ENCODE results near the gene ABCC1. TPM values are rescaled to one million over a fixed set of nuclear protein-coding genes. Genes with fewer than 3 reads are reported as not detected.
A peak's percentile ranks its signal among the peaks of the same experiment; 100 is the strongest.

ABCC1 gene
- total RNA-seq, 1 donor, result 46.2 TPM

GRCh38 chr16:15993128-15993527 is 43.7 kb downstream of the ABCC1 start:
- DNase-seq (ENCODE audit: low read depth), result no peak
- no peak overlapping the region for H3K4me3 ChIP-seq (ENCODE audit: low read depth, low read length)
- TF ChIP-seq CTCF (IDR thresholded peaks at IDR 0.05; ENCODE audit: insufficient read depth, low read length), result no peak

DNA sequence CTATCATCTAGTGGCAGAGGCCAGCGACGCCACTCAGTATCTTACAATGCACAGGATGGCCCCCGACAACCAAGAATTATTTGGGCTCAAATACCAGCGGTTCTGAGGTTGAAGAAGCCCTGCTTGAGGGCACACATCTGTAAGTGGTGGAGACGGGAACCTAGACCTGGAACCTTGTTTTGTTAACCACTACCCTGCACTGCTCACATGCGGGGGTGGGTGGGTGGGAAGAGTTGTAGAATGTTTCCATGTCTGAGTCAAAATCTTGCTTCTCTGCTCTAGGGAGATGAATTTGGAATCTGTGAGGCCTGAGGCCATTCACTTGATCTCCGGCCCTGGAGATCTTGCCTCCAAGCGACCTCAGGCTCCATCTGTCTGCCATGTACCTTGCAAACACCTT is 44.1 kb downstream of the ABCC1 start:
- no peak for DNase-seq (ENCODE audit: low read depth)
- no peak overlapping the region for H3K4me3 ChIP-seq (ENCODE audit: low read depth, low read length)
- TF ChIP-seq CTCF (IDR thresholded peaks at IDR 0.05; ENCODE audit: insufficient read depth, low read length), result no peak

DNA sequence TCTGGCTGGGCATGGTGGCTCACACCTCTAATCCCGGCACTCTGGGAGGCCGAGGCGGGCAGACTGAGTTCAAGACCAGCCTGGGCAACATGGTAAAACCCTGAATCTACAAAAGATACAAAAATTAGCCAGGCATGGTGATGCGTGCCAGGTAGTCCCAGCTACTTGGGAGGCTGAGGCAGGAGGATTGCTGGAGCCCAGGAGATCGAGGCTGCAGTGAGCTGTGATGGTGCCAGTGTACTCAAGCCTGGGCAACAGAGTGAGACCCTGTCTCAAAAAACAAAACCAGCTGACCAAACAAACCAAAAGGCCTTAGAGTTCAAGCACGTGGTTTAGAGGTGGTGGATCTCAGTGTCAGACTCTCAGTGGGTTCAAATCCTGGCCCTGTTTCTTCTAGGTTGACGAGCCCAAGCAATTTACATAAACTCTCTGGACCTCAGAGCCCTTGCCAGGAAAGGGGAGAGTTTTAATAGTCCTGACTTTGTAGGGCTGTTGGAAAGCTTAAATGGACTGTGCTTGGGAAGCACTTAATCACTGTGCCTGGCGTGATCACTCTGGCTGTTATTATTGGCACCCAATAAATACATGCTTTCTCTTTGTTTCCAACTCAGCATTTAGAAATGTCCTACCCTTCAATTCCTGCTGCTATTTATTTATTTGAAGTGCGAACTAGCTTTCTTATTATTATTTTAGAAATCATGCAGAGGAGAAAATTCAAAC is 44.7 kb downstream of the ABCC1 start:
- peak; percentile 97 for DNase-seq (ENCODE audit: low read depth)
- no peak overlapping the region for H3K4me3 ChIP-seq (ENCODE audit: low read depth, low read length)
- TF ChIP-seq CTCF (IDR thresholded peaks at IDR 0.05; ENCODE audit: insufficient read depth, low read length), result no peak

DNA sequence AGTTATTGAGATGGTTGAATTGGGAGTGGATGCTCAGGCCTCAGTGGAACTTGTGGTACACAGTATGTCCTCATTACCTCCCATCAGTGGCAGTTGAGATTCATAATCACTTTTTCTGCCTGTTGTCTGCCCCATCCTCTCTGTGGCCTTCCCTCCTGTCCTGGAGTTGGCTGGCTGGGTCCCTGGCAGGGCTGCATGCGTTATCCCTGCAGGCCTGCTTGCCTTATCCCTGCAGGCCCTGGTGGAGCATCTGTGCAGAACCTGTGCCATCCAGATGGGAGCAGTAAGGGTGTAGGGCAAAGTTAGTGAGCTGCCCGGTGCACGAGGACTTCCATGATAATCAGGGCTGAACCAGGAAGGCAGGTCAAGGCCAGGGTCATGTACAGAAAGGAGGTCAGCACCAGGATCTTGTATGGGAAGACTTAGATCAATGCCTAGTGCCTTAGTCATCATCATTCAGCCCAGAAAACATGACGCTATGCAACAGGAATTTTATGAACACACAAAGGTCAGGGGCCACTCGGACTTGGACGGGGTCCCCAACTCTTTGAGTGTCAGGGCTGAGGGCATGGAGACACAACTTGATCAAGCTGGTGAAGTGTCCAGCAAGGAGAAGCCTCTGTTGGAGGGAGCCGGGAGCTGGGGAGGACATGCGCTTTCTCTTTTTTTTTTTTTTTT is 47.2 kb downstream of the ABCC1 start:
- TF ChIP-seq CTCF (IDR thresholded peaks at IDR 0.05; ENCODE audit: insufficient read depth, low read length), result no peak
- DNase-seq (ENCODE audit: low read depth), result peak; percentile 91
- no peak overlapping the region for H3K4me3 ChIP-seq (ENCODE audit: low read depth, low read length)

DNA sequence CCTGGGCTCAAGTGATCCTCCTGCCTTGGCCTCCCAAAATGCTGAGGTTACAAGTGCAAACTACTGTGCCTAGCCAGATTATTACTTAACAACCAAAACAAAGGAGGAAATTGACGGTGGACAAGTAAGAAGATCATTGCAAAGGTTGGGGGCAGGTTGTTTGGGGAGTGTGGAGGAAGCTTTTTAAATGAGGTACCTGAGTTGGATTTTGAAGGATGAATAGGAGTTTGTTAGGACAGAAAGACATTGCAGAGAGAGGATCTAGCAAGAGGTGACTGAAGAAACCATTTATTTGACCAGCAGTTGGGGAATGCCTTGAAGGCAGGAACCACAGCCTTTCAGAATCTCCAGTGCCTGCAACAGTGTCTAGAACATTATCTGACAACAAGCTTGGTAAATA is 51.3 kb downstream of the ABCC1 start:
- TF ChIP-seq CTCF (IDR thresholded peaks at IDR 0.05; ENCODE audit: insufficient read depth, low read length), result no peak
- DNase-seq (ENCODE audit: low read depth), result no peak

GRCh38 chr16:16001596-16002255 is 52.3 kb downstream of the ABCC1 start:
- no peak overlapping the region for H3K4me3 ChIP-seq (ENCODE audit: low read depth, low read length)
- TF ChIP-seq CTCF (IDR thresholded peaks at IDR 0.05; ENCODE audit: insufficient read depth, low read length), result no peak
- DNase-seq (ENCODE audit: low read depth), result no peak

More for the DNA sequence above, 51.3 kb downstream of the ABCC1 start:
- H3K4me3 ChIP-seq (ENCODE audit: low read depth, low read length), result no peak overlapping the region
